Panc1 (cell line): ENCODE measurements around the gene VEZT. TPM values are rescaled to one million over a fixed set of nuclear protein-coding genes. Genes with fewer than 3 reads are reported as not detected.

Experiments
- ATAC-seq: fragments of 200-7000 bp; cut with Tn5 transposase; 2 replicates; pipeline ENCODE4 v1.9.1; 2020; ENCODE audit warnings: mild to moderate bottlenecking, moderate library complexity
- BruUV-seq: library from RNA; stranded (reverse); fragments of 400-500 nt; replicated peaks from 2 replicates; lab custom pipeline; 2021; lab: Mats Ljungman, UMichigan
- CTCF ChIA-PET: fragments of 300-600 bp; sonication (Branson Sonifier 250); formaldehyde crosslinking; loops from one replicate; lab custom pipeline; 2022; ENCODE audit warnings: antibody characterized with exemption; lab: Charles Lee
- POLR2A ChIA-PET: fragments of 300-600 bp; sonication (Branson Sonifier 250); formaldehyde crosslinking; loops from one replicate; lab custom pipeline; 2022; ENCODE audit warnings: antibody characterized with exemption; lab: Charles Lee
- DNase-seq: peaks from one replicate; pipeline ENCODE4 v3.0.0-alpha.2; 2010; ENCODE audit warnings: low read depth, low spot score
- H3K27ac ChIP-seq: 2 replicates; pipeline ENCODE4 v1.5.1; 2011; ENCODE audit warnings: mild to moderate bottlenecking, low read length, inconsistent platforms
- H3K27me3 ChIP-seq: fragments of 200-500 bp; sonication (Bioruptor generic); 2 replicates; pipeline ENCODE4 v1.6.0; 2014; ENCODE audit warnings: low read length, inconsistent platforms; ENCODE audit not compliant: control insufficient read depth, insufficient read depth
- H3K36me3 ChIP-seq: fragments of 200-500 bp; sonication (Bioruptor generic); 2 replicates; pipeline ENCODE4 v1.5.1; 2014; ENCODE audit warnings: inconsistent platforms, mild to moderate bottlenecking, low read length, moderate library complexity; ENCODE audit not compliant: control insufficient read depth, insufficient read depth
- H3K4me1 ChIP-seq: 2 replicates; pipeline ENCODE4 v1.5.1; 2011; ENCODE audit warnings: inconsistent platforms, mild to moderate bottlenecking, low read length, moderate library complexity; ENCODE audit not compliant: control insufficient read depth, insufficient read depth
- H3K4me3 ChIP-seq, 2 experiments: 2 replicates each; pipeline ENCODE4 v1.5.1; 2011 to 2012; ENCODE audit warnings: low read depth in 2 of 2, low read length in 2 of 2, mild to moderate bottlenecking in 2 of 2, inconsistent platforms in 1 of 2, moderate library complexity in 1 of 2
- H3K9me3 ChIP-seq: fragments of 200-500 bp; sonication (Bioruptor generic); 2 replicates; pipeline ENCODE4 v1.5.1; 2014; ENCODE audit warnings: low read depth, mild to moderate bottlenecking, inconsistent platforms, low read length, moderate library complexity; ENCODE audit not compliant: control insufficient read depth, insufficient read depth
- POLR2AphosphoS5 ChIP-seq: IDR thresholded peaks from 2 replicates; pipeline ENCODE4 v1.6.1; 2012; ENCODE audit warnings: mild to moderate bottlenecking, low read depth, low read length, moderate library complexity
- SIN3A ChIP-seq: IDR thresholded peaks from 2 replicates; pipeline ENCODE4 v1.6.1; 2012; ENCODE audit warnings: low read depth, mild to moderate bottlenecking, low read length, moderate library complexity, borderline replicate concordance; ENCODE audit not compliant: insufficient read depth
- TCF7L2 ChIP-seq: IDR thresholded peaks from 2 replicates; pipeline ENCODE4 v1.6.1; 2011; ENCODE audit warnings: mild to moderate bottlenecking, low read depth, low read length, inconsistent platforms
- in situ Hi-C: cut with HindIII; loops from 2 replicates; pipeline ENCODE4 v1.10.0; 2016; ENCODE audit warnings: low sequenced_read_pairs, low pct_unique_long_range_greater_than_20kb
- intact Hi-C: fragments of 100-400 bp; cut with micrococcal nuclease; formaldehyde crosslinking; loops from one replicate; pipeline ENCODE4 v1.10.0; 2022; ENCODE audit not compliant: unreplicated experiment
- total RNA-seq: library from RNA; stranded (reverse); gene quantifications from one replicate; pipeline ENCODE4 v1.2.1, GENCODE V29; 2021; ENCODE audit not compliant: unreplicated experiment
- TF ChIP-seq, protein P1 (sequence below): fragments of 450-650 bp; IDR thresholded peaks from 2 replicates; pipeline ENCODE4 v1.5.1; 2017; ENCODE audit warnings: mild to moderate bottlenecking
- TF ChIP-seq, protein P2 (sequence below), 2 experiments: IDR thresholded peaks; 2 replicates each; pipeline ENCODE4 v1.6.1; 2011 to 2012; ENCODE audit warnings: low read depth in 2 of 2, control low read depth in 1 of 2, low read length in 1 of 2, mild to moderate bottlenecking in 1 of 2, moderate library complexity in 1 of 2; ENCODE audit not compliant: insufficient read depth in 1 of 2

Gene VEZT
- total RNA-seq, 1 experiment from 2014 or later: 70.6 TPM

DNA sequence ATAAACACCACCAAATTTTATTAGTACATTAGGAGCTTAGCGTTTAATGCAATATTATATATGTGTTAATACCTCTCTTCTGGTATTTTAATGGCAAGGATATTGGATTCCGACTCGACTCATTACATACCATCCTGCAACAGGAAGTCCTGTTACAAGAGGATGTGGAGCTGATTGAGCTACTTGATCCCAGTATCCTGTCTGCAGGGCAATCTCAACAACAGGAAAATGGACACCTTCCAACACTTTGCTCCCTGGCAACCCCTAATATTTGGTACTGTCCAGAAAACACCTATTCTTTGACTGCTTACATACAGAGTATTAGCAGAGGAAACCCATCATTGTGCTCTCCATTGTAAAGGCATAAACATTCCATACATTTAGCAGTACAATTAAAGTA, 45.2 kb downstream of the VEZT start:
- no peaks in the 10 kb centered on the region for H3K4me1 ChIP-seq
- no peaks in the 10 kb centered on the region for H3K9me3 ChIP-seq
- no peak for ATAC-seq
- no peak overlapping the region for H3K4me3 ChIP-seq
- TF ChIP-seq SIN3A (no peak), POLR2AphosphoS5 (no peak), TCF7L2 (no peak)
- TF ChIP-seq, protein P1, sequence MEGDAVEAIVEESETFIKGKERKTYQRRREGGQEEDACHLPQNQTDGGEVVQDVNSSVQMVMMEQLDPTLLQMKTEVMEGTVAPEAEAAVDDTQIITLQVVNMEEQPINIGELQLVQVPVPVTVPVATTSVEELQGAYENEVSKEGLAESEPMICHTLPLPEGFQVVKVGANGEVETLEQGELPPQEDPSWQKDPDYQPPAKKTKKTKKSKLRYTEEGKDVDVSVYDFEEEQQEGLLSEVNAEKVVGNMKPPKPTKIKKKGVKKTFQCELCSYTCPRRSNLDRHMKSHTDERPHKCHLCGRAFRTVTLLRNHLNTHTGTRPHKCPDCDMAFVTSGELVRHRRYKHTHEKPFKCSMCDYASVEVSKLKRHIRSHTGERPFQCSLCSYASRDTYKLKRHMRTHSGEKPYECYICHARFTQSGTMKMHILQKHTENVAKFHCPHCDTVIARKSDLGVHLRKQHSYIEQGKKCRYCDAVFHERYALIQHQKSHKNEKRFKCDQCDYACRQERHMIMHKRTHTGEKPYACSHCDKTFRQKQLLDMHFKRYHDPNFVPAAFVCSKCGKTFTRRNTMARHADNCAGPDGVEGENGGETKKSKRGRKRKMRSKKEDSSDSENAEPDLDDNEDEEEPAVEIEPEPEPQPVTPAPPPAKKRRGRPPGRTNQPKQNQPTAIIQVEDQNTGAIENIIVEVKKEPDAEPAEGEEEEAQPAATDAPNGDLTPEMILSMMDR: no peak
- TF ChIP-seq, protein P2, sequence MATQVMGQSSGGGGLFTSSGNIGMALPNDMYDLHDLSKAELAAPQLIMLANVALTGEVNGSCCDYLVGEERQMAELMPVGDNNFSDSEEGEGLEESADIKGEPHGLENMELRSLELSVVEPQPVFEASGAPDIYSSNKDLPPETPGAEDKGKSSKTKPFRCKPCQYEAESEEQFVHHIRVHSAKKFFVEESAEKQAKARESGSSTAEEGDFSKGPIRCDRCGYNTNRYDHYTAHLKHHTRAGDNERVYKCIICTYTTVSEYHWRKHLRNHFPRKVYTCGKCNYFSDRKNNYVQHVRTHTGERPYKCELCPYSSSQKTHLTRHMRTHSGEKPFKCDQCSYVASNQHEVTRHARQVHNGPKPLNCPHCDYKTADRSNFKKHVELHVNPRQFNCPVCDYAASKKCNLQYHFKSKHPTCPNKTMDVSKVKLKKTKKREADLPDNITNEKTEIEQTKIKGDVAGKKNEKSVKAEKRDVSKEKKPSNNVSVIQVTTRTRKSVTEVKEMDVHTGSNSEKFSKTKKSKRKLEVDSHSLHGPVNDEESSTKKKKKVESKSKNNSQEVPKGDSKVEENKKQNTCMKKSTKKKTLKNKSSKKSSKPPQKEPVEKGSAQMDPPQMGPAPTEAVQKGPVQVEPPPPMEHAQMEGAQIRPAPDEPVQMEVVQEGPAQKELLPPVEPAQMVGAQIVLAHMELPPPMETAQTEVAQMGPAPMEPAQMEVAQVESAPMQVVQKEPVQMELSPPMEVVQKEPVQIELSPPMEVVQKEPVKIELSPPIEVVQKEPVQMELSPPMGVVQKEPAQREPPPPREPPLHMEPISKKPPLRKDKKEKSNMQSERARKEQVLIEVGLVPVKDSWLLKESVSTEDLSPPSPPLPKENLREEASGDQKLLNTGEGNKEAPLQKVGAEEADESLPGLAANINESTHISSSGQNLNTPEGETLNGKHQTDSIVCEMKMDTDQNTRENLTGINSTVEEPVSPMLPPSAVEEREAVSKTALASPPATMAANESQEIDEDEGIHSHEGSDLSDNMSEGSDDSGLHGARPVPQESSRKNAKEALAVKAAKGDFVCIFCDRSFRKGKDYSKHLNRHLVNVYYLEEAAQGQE (IDR thresholded peaks at IDR 0.05; ENCODE audit: insufficient read depth in 1 of 2, low read depth in 2 of 2, low read length in 1 of 2): no peak
- BruUV-seq: no TSS peak
- H3K36me3 ChIP-seq: peaks cover 31% of the 10 kb centered on the region
- ChIA-PET POLR2A (no interaction called here), CTCF (no interaction called here)
- H3K27ac ChIP-seq: no peak overlapping the region
- no peaks in the 10 kb centered on the region for H3K27me3 ChIP-seq
- intact Hi-C loops (no loop called here), in situ Hi-C loops (no loop called here)
- DNase-seq: no peak

DNA sequence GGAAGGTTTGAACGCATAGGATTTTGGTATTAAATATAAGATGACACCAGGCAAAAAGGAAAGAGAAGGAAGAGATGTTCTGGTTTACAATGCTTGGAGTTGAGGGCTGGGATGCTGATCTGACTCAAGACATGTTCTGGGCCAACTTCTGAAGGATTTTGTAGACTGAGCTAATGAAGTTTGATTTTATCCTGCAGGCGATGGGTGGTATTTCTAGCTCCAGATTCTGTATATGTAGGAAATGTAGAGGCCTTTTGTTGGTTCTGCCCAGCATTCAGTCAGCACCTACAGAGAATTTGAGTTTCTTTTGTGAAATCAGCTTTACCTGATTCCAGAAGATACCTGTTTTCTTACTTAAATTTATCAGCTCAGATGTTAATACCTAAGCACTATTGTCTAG, 48.2 kb downstream of the VEZT start:
- DNase-seq (no peak), ATAC-seq (no peak)
- Histone ChIP-seq H3K27ac (no peak overlapping the region), H3K4me3 (no peak overlapping the region), H3K4me1 (no peaks in the 10 kb centered on the region), H3K36me3 (peaks cover 23% of the 10 kb centered on the region), H3K9me3 (no peaks in the 10 kb centered on the region), H3K27me3 (no peaks in the 10 kb centered on the region)
- intact Hi-C loops (no loop called here), in situ Hi-C loops (no loop called here)
- POLR2A ChIA-PET: interaction anchor here (0.6 kb wide), 1 partner anchor 574 kb away, joined by 3 read pairs; no protein-coding TSS in a partner anchor
- CTCF ChIA-PET: no interaction called here
- no TSS peak for BruUV-seq
- TF ChIP-seq TCF7L2 (no peak), SIN3A (no peak), POLR2AphosphoS5 (no peak)
- TF ChIP-seq, protein P1: no peak
- TF ChIP-seq, protein P2 (IDR thresholded peaks at IDR 0.05; ENCODE audit: insufficient read depth in 1 of 2, low read depth in 2 of 2, low read length in 1 of 2): no peak
